ENCODE data around the gene RUNDC3A. TPM values are rescaled to one million over a fixed set of nuclear protein-coding genes. Genes with fewer than 3 reads are reported as not detected.

Gene RUNDC3A
- total and polyA plus RNA-seq, 2 of the 13 experiments (the other 11 are each of a cell fraction or from before 2014, with no cell fraction given) = 0.25 TPM; not detected in 1

DNA sequence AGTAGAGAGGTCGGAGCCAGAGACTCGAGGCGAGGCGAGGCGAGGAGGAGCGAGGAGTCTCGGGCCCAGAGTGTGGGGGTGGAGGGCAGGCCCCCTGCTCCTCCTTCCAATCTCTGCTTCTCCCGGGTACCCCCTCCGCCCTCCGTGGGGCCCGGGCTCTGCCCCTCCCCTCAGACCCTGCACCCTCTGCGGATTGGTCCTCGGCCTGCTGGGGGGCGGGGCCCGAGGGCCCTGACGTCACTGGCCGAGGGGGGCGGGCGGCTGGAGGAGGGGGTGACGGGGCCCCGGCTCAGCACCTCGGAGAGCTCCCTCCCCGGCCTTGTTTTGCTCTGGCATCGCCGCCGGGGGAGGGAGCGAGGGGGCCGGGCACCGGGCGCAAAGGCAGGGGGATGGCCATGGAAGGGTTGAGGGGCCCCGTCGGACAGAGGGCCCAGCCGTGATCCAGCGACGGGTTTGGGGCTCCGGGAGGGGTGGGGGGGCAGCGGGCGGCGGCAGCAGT, at the start of gene RUNDC3A (continued):
- TF ChIP-seq CHCHD3 (CRISPR knock-in tag; IDR thresholded peaks at IDR 0.05) = 0 out of 2 replicates have a peak, but pooled peaks have one; percentile 64
- TF ChIP-seq, protein P1, sequence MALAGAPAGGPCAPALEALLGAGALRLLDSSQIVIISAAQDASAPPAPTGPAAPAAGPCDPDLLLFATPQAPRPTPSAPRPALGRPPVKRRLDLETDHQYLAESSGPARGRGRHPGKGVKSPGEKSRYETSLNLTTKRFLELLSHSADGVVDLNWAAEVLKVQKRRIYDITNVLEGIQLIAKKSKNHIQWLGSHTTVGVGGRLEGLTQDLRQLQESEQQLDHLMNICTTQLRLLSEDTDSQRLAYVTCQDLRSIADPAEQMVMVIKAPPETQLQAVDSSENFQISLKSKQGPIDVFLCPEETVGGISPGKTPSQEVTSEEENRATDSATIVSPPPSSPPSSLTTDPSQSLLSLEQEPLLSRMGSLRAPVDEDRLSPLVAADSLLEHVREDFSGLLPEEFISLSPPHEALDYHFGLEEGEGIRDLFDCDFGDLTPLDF (CRISPR knock-in tag; IDR thresholded peaks at IDR 0.05) = no peak
- TF ChIP-seq ZNF33A (CRISPR knock-in tag; IDR thresholded peaks at IDR 0.05; ENCODE audit: borderline replicate concordance) = no peak
- TF ChIP-seq, protein P2, sequence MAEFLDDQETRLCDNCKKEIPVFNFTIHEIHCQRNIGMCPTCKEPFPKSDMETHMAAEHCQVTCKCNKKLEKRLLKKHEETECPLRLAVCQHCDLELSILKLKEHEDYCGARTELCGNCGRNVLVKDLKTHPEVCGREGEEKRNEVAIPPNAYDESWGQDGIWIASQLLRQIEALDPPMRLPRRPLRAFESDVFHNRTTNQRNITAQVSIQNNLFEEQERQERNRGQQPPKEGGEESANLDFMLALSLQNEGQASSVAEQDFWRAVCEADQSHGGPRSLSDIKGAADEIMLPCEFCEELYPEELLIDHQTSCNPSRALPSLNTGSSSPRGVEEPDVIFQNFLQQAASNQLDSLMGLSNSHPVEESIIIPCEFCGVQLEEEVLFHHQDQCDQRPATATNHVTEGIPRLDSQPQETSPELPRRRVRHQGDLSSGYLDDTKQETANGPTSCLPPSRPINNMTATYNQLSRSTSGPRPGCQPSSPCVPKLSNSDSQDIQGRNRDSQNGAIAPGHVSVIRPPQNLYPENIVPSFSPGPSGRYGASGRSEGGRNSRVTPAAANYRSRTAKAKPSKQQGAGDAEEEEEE (CRISPR knock-in tag; IDR thresholded peaks at IDR 0.05; ENCODE audit: borderline replicate concordance) = no peak
- TF ChIP-seq PRPF4 (IDR thresholded peaks at IDR 0.05; ENCODE audit: low read depth, low read length, poor library complexity, severe bottlenecking) = no peak
- TF ChIP-seq CCDC6 (CRISPR knock-in tag; IDR thresholded peaks at IDR 0.05) = peak; percentile 73; the same call in 1 of the 2 replicates
- peak; percentile 59; the same call in 1 of the 2 replicates for TF ChIP-seq ZNF766 (CRISPR knock-in tag; IDR thresholded peaks at IDR 0.05; ENCODE audit: borderline replicate concordance)
- TF ChIP-seq, protein P3, sequence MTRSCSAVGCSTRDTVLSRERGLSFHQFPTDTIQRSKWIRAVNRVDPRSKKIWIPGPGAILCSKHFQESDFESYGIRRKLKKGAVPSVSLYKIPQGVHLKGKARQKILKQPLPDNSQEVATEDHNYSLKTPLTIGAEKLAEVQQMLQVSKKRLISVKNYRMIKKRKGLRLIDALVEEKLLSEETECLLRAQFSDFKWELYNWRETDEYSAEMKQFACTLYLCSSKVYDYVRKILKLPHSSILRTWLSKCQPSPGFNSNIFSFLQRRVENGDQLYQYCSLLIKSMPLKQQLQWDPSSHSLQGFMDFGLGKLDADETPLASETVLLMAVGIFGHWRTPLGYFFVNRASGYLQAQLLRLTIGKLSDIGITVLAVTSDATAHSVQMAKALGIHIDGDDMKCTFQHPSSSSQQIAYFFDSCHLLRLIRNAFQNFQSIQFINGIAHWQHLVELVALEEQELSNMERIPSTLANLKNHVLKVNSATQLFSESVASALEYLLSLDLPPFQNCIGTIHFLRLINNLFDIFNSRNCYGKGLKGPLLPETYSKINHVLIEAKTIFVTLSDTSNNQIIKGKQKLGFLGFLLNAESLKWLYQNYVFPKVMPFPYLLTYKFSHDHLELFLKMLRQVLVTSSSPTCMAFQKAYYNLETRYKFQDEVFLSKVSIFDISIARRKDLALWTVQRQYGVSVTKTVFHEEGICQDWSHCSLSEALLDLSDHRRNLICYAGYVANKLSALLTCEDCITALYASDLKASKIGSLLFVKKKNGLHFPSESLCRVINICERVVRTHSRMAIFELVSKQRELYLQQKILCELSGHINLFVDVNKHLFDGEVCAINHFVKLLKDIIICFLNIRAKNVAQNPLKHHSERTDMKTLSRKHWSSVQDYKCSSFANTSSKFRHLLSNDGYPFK (CRISPR knock-in tag; IDR thresholded peaks at IDR 0.05; ENCODE audit: borderline replicate concordance) = peak; percentile 34; the same call in 1 of the 2 replicates
- no peak for TF ChIP-seq HNRNPLL (IDR thresholded peaks at IDR 0.05; ENCODE audit: low read depth, low read length, poor library complexity, severe bottlenecking)
- no peak for TF ChIP-seq KAT2B (IDR thresholded peaks at IDR 0.05; ENCODE audit: borderline replicate concordance, low read depth, low read length)
- 0 out of 2 replicates have a peak, but pooled peaks have one; percentile 44 for TF ChIP-seq SNAI1 (CRISPR knock-in tag; IDR thresholded peaks at IDR 0.05; ENCODE audit: borderline replicate concordance)
- TF ChIP-seq HCFC1 (IDR thresholded peaks at IDR 0.05; ENCODE audit: low read depth, low read length) = no peak
- TF ChIP-seq PTBP1 (IDR thresholded peaks at IDR 0.05; ENCODE audit: low read depth, low read length, poor library complexity, severe bottlenecking) = no peak
- no peak for TF ChIP-seq ZNF781 (CRISPR knock-in tag; IDR thresholded peaks at IDR 0.05; ENCODE audit: borderline replicate concordance, not compliant biosample characterization)
- TF ChIP-seq ZNF44 (CRISPR knock-in tag; IDR thresholded peaks at IDR 0.05) = no peak
- TF ChIP-seq, protein P4, sequence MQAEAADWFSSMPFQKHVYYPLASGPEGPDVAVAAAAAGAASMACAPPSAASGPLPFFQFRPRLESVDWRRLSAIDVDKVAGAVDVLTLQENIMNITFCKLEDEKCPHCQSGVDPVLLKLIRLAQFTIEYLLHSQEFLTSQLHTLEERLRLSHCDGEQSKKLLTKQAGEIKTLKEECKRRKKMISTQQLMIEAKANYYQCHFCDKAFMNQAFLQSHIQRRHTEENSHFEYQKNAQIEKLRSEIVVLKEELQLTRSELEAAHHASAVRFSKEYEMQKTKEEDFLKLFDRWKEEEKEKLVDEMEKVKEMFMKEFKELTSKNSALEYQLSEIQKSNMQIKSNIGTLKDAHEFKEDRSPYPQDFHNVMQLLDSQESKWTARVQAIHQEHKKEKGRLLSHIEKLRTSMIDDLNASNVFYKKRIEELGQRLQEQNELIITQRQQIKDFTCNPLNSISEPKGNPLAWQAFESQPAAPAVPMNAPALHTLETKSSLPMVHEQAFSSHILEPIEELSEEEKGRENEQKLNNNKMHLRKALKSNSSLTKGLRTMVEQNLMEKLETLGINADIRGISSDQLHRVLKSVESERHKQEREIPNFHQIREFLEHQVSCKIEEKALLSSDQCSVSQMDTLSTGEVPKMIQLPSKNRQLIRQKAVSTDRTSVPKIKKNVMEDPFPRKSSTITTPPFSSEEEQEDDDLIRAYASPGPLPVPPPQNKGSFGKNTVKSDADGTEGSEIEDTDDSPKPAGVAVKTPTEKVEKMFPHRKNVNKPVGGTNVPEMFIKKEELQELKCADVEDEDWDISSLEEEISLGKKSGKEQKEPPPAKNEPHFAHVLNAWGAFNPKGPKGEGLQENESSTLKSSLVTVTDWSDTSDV (CRISPR knock-in tag; IDR thresholded peaks at IDR 0.05) = no peak
- no peak for TF ChIP-seq POLR2A (IDR thresholded peaks at IDR 0.05; ENCODE audit: insufficient read depth in 1 of 2, low read depth in 2 of 2, low read length in 2 of 2)
